BE2C (cell line): ENCODE measurements around the gene ADAMTS2.

Experiments
- DNase-seq: peaks from one replicate; pipeline ENCODE4 v3.0.0-alpha.2; 2020
- H3K27me3 ChIP-seq: fragments of 250-450 bp; sonication (Bioruptor Pico); 2 replicates; pipeline ENCODE4 v1.5.1; 2020; ENCODE audit warnings: mild to moderate bottlenecking
- H3K36me3 ChIP-seq: fragments of 250-450 bp; sonication (Bioruptor Pico); 2 replicates; pipeline ENCODE4 v1.5.1; 2020; ENCODE audit warnings: mild to moderate bottlenecking
- H3K4me1 ChIP-seq: fragments of 250-450 bp; sonication (Bioruptor Pico); 2 replicates; pipeline ENCODE4 v1.5.1; 2020
- H3K4me3 ChIP-seq: 2 replicates; pipeline ENCODE4 v1.5.1; 2011; ENCODE audit warnings: low read depth, low read length
- H3K9me3 ChIP-seq: fragments of 250-450 bp; sonication (Bioruptor Pico); 2 replicates; pipeline ENCODE4 v1.5.1; 2020
- TF ChIP-seq, protein P1 (sequence below): IDR thresholded peaks from 2 replicates; pipeline ENCODE4 v1.5.1; 2012; ENCODE audit warnings: mild to moderate bottlenecking, low read depth, low read length

Gene ADAMTS2

DNA sequence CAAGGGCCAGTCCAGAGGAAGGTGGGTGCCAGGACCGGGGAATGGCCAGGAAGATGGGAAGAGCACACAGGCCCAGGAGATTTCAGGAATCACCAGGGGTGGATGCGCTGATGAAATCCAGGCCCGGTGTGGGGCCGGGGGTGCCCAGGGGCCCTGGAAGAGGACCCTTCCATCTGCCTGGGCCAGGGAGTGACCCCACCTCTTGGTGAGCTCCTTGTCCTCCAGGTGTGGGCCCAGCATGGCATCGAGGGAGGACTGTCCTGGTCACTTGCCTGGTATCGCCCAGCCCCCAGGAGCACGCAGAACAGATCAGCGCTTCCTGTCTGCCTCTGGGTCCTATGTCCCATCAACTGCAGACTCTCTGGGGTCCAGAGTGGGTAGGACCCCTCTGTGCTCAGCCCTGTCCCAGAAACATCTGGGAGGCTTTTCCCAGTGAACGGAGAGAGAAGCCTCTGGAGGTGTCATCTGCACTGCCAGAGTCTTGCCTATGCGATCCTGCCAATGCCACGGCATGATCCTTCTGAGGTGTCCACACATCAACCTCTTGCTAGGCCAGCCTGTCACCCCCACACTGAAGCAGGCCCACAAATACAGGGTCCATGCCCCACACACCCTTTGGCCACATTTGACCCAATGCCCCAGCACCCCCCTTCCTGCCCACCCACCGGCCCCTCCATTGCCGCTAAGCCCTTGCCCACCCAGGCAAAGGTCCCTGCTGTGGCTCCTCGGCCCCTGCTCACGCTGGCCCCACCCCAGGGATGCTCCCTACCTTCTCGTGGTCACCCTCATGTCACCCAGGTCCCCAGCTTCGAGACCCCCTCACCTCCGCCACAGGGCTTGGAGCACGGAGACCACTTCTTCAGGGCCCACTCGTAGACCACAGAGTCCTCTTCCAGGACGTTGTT, 217.9 kb downstream of the ADAMTS2 start:
- no peaks in the 10 kb centered on the region for H3K27me3 ChIP-seq
- no peaks in the 10 kb centered on the region for H3K4me1 ChIP-seq
- H3K9me3 ChIP-seq, result no peaks in the 10 kb centered on the region; the same call in 1 of the 2 replicates
- H3K36me3 ChIP-seq, result no peaks in the 10 kb centered on the region
- TF ChIP-seq, protein P1, sequence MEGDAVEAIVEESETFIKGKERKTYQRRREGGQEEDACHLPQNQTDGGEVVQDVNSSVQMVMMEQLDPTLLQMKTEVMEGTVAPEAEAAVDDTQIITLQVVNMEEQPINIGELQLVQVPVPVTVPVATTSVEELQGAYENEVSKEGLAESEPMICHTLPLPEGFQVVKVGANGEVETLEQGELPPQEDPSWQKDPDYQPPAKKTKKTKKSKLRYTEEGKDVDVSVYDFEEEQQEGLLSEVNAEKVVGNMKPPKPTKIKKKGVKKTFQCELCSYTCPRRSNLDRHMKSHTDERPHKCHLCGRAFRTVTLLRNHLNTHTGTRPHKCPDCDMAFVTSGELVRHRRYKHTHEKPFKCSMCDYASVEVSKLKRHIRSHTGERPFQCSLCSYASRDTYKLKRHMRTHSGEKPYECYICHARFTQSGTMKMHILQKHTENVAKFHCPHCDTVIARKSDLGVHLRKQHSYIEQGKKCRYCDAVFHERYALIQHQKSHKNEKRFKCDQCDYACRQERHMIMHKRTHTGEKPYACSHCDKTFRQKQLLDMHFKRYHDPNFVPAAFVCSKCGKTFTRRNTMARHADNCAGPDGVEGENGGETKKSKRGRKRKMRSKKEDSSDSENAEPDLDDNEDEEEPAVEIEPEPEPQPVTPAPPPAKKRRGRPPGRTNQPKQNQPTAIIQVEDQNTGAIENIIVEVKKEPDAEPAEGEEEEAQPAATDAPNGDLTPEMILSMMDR, result no peak
- no peak for DNase-seq
- H3K4me3 ChIP-seq, result no peak overlapping the region

DNA sequence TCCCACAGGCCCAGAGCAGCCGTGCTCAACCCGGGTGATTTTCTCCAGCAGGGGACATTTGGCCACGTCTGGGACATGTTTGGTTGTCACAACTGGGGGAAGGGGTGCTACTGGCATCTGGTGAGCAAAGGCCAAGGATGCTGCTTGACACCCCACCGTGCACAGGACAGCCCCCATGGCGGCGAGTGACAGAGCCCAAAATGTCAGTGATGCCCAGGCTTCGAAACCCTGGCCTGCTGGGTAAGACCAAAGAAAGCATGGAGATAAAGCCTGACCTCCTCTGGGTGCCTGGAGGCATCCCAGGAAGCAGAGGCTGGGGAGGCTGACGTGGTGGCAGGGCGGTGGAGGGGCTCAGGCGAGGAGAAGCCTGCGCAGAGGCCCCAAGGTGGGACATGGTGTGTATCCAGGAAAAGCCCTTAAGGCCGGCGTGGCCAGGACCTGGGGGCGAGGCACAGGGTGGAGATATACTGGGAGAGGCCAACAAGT, 218.7 kb downstream of the ADAMTS2 start:
- TF ChIP-seq, protein P1, result no peak
- H3K4me1 ChIP-seq, result no peaks in the 10 kb centered on the region
- no peak overlapping the region for H3K4me3 ChIP-seq
- DNase-seq, result no peak
- no peaks in the 10 kb centered on the region; the same call in 1 of the 2 replicates for H3K9me3 ChIP-seq
- no peaks in the 10 kb centered on the region for H3K36me3 ChIP-seq
- no peaks in the 10 kb centered on the region for H3K27me3 ChIP-seq

DNA sequence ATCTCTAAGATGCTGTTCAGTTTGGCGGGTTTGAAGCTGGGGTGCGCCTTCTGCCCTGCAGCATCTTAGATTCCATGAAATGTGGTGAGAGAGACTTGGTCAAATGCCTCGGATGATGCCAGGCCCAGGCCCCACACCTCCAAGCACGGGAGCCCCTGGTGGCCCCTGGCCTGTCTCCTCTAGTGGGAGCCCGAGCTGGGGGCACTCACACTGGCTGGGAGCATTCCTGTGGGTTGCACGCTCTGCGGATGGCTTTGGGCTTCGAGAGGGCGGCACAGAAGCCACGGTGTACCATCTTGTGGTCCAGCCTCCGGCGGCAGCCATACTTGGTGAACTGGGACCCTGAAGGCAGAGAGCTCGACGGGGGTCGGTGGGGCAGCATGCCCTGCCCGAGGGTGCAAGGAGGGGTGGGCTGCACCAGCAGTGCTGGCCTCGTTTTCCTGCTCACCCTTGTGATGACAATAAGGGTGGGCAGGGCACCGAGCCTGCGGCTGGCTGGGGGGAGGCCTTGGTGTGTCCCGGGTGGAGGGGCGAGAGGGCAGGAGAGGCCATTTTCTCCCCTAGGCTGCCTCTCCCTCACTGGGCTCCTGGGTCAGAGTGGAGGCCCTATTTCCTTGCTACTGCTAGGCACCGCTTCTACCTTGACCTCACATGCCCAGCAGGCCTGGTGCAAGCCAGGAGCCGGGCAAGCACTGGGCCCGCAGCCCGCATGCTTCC, 219.3 kb downstream of the ADAMTS2 start:
- no peaks in the 10 kb centered on the region; the same call in 1 of the 2 replicates for H3K9me3 ChIP-seq
- DNase-seq, result no peak
- H3K4me3 ChIP-seq, result no peak overlapping the region
- no peaks in the 10 kb centered on the region for H3K4me1 ChIP-seq
- H3K36me3 ChIP-seq, result no peaks in the 10 kb centered on the region
- TF ChIP-seq, protein P1, result no peak
- H3K27me3 ChIP-seq, result no peaks in the 10 kb centered on the region

DNA sequence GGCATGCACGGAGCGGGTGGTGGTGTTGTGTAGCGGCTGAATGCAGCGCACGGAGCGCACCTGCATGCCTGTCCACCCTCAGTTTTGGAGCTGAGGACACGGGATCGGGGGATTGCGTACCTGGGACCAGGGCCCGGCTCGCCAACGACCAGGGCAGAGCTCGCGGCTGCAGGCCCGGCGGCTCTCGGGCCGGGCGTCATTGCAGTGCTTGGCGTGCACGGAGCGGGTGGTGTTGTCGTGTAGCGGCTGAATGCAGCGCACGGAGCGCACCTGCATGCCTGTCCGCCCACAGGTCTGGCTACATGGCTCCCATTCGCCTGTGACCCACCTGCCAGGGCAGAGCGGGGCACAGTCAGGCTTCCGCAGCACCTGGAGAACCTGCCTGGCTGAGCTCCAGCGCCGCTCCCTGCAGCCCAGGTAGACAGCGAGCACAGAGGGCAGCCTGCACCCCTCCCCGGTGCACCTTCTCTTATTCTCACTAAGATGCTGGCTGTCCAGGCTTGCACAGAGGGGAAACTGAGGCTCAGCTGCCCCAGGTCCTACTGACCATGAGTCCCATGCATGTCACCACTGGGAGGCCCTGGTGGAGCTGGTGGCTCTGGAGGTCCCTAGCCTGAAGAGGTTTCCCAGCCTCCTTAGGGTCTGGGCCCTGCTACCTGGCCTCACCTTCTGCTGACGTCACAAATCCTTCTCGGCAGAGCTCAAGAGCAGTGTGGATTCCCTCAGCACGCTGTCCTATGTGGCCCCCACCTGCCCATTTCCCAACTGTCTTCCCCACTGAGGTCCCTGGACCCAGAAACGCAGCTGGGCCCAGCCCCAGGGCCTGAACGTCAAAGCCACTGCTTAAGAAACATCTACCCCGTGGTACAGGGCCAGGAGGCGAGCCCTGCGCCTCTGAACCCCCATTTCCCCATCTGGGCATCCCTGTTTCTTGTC, 220.1 kb downstream of the ADAMTS2 start:
- no peak overlapping the region for H3K4me3 ChIP-seq
- no peaks in the 10 kb centered on the region for H3K4me1 ChIP-seq
- H3K27me3 ChIP-seq, result no peaks in the 10 kb centered on the region
- no peaks in the 10 kb centered on the region for H3K36me3 ChIP-seq
- no peaks in the 10 kb centered on the region; the same call in 1 of the 2 replicates for H3K9me3 ChIP-seq
- no peak for DNase-seq
- TF ChIP-seq, protein P1, result no peak

DNA sequence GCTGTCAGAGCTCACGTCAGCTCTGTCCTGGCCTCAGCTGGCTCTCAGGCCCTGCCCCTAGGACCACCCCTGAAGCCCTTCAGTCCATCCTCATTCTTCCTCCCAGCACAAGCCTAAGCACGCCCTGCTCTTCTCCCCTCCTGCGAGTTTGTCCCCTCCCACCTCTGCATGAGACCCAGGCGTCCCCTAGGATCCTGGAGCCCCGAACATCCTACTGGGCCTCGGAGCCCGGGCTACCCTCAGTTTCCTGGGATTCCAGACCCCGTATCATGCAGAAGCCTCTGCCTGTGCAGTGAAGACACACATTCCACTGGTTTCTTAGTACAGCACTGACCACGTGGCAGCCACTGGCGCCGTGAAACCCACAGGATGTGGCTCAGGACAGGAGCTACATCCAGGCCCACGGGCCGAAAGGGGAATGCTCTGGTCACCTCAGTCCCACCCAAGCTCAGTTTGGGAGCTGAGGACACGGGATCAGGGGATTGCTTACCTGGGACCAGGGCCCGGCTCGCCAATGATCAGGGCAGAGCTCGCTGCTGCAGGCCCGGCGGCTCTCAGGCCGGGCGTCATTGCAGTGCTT, 220.9 kb downstream of the ADAMTS2 start:
- no peak for DNase-seq
- Histone ChIP-seq H3K9me3 (no peaks in the 10 kb centered on the region; the same call in 1 of the 2 replicates), H3K36me3 (no peaks in the 10 kb centered on the region), H3K4me1 (no peaks in the 10 kb centered on the region), H3K4me3 (no peak overlapping the region), H3K27me3 (no peaks in the 10 kb centered on the region)
- TF ChIP-seq, protein P1, result no peak
